GM19324 (cell line): ENCODE measurements around the gene SCN2A.

ENCODE experiments used
- ATAC-seq: cut with Tn5 transposase; IDR thresholded peaks from one replicate; pipeline ENCODE4 v1.9.1; 2021; ENCODE audit warnings: mild to moderate bottlenecking, moderate library complexity; ENCODE audit not compliant: unreplicated experiment, low FRiP score

SCN2A gene

DNA sequence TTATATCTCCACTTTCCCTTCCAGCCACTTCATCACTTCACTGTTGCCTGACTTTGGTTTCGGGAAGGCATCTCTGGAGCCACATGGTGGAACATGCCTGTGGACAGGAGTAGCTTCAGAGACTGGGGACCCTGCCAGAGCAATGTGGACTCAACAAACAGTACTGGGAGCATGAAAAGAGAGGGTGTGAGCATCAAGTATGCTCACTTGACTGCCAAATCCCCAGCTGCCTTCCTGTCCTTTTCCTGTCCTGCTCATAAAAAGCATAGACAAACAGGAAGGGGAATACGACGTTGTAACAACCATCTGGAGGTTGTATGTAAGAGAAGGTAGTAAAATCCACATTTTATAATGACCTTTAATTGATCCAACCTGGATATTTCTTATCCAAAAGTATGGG lies 169.0 kb downstream of the SCN2A start:
- ATAC-seq = no peak

DNA sequence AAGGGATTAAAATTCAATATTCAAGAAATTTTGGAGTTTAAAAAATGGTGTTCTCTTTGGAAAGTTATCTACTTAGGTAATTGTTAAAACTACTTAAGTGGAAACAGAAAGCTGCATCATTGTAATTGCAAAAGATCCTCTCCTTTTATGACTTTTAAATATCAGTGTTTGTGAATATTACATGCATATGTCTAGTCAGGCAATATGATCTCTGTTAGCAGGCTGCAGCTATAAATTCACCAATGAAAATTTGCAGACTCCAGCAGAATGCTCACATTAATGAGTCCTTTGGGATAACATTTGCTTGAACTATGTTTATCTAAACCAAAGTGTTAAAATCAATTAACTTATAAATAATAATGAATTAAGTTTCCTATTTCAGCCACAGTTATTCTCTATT lies 171.1 kb downstream of the SCN2A start:
- ATAC-seq = no peak

DNA sequence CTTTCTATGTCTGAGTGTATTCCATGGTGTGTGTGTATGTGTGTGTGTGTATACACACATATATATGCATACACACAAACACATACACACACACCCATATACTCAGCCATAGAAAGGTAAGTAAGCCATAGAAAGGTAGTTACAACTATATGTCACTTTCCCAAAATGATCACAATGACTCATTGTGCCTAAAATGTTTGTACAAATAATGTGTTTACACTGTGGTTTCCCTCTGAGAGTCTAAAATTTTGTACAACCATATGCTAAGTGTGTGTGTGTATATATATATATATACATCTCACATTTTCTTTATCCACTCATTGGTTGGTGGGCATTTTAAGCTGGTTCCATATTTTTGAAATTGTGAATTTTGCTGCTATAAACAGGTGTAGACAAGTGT lies 175.0 kb downstream of the SCN2A start:
- ATAC-seq = no peak

DNA sequence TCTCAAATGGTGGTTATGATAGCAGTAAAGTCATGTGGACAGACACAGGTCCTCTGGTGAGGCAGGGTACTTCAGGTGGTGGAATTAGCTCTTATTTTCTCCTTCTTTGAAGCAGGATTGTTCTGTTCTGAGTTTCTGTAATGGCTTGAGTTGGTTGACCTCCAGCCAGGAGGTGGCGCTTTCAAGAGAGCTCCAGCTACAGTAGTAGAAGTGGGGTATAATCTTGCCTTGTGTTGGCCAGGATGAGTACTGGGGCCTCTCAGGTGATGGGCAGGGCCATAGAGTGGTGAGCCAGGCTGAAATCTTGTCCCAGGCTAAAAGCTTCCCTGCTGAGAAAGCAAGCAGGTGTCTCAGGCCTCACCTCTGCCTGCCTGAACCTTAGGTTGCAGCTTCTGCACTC lies 177.8 kb downstream of the SCN2A start:
- no peak for ATAC-seq

DNA sequence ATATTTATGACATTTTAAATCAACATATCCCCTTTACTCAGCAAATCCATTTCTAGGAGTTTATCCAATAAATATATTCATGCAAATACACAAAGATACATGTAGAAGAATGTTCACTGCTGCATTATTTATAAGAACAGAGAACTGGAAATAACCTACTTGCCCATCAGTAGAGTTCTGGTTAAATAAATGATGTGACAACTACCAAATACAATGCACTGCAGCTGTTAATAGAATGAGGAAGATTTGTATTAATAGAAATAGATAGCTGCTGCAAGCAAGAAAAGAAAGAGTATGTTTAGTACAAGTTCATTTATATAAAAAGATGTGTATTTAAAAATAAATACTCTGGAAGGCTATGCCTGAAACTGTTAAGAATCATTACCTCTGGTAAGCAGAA lies 181.0 kb downstream of the SCN2A start:
- no peak for ATAC-seq

DNA sequence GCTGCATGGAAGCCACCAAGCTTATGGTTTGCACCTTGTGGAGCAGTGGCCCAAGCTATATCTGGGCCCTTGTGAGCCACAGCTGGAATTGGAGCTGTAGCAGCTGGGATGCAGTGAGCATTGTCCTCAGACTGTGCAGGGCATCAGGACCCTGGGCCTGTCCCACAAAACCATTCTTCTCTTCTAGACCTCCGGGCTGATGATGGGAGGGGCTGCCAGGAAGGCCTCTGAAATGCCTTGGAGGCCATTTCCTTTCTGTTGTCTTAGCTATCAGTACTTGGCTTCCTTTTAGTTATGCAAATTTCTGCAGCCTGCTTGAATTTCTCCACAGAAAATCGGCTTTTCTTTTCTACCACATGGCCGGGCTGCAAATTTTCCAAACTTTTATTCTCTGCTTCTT lies 183.9 kb downstream of the SCN2A start:
- no peak for ATAC-seq

DNA sequence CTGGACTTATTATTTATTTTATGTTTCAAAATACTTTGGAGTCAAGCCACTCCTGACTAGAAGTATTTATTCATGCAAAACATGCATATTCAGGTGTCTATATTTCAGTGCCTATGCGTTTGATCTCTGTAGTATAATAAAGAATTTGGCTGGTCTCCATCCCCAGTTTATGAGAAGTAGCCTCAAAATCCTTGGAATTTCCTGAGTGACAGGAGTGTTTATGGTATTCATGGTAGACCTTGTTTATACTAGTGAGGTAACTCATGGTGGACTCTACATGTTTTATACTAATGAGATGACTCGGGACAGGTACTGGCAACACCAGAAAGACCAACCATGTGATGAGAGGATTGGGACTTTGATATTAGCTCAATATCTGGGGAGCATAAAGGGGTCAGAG lies 186.3 kb downstream of the SCN2A start:
- no peak for ATAC-seq

DNA sequence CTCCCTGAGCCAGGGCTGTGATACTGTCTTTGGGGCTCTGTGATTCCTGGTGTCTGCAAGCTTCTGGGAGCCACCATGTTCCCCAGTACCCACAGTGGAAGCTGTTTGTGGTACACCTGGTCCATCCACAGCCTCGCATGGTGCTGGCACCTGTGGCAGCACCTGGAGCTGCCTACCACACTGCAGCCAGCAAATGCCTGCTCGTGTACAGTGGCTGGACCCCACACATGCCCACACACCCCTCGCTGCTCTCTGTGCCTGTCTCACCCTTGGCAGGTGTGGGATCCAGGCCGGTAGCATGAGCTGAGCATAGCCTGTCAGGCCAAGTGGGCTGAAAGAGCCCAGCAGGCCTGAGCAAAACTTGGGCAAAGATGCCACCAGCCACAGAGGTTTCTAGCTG lies 188.5 kb downstream of the SCN2A start:
- ATAC-seq = no peak

DNA sequence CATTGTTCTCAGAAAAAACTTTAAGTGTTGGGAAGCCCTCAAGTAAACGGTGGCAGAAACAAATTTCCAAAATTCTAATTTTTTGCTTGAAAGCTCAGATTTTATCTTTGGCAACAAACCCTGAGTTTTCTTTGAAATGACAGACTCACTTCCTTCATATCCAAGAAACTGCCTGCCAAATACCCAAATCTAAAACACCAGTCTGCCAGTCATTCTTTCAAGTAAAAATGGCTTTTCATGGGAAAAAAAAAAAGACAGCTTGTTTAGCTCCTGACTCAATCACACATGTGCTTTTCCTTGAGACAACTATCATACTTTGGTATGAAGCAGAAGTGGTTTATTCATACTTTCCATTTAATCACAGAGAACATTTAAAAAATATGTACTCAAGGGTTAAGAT lies 189.7 kb downstream of the SCN2A start:
- no peak for ATAC-seq

DNA sequence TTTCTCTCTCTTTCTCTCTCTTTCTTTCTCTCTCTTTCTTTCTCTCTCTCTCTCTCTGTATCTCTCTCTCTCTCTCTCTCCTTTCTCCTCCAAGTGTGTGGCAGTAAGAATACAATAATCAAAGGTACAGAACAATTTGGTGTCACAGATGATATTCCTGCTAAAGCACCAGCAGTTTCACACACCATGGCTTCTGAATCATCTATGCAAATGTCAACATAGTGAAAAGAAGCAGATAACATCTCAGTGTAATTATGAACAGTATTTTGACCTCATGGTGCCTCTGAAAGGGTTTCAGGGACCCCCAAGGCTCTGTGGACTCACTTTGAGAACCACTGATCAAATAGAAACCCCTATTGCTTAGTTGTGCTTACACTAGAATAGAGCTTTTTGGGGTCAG lies 191.8 kb downstream of the SCN2A start:
- no peak for ATAC-seq

DNA sequence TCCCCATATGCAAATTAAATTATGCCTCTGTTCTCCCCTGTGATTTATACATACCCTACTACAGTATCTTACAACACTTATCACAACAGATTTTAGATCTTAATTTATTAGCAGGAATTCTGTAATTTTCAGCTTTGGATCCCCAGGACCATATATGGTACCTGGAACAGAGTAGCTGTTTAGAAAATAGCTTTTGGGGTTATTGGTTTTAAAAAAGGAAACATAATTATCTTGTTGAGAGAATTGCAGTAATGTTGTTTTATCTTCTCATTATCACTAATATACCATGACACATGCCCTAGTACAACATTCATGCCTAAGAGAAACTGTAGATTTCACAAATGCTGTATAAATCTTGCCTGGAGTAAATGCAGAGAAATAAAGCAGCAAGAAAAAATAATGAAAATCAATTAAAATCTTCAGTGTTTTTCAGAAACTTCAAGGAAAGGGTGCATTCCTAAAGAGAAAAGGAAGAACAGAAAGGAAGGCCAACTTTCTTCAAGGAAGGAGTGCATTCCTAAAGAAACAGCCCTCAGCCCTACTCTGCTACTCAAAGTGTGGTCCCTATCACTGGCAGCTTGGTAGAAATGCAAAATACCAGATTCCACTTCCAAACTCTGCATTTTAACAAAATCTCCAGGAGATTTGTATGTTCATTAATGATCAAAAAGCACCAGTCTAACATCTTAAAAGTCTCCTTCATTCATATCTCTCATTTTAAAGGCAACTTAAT lies 193.2 kb downstream of the SCN2A start:
- ATAC-seq = no peak

DNA sequence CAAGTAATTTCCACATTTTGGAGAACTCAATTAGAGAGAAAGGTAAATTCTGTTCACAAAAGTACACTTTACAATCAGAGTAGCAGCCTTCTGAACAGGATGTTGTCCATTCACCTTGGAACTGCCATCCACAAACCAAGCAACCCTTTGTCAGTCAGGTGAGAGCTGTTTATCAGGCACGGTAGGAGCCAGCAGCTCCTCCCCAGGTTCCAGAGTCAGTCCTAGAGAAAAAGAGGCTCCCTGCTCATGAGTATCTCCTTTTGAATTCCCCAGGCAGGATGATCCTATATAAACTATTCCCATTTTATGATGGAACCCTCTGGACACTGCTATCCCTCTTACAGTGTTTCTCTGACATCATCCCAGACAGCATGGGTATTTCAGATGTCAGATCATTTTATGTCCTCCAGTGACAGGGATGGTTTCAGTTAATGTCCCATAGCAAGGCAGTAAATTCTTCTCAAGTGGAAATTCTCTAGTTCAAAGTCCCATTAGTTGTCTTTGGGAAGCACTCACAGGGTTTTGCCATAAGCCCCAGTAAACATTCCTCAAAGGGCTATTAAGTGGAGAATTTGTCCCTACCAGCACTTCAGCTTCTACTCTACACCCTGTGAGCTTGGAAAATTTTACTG lies 195.8 kb downstream of the SCN2A start:
- ATAC-seq = no peak

DNA sequence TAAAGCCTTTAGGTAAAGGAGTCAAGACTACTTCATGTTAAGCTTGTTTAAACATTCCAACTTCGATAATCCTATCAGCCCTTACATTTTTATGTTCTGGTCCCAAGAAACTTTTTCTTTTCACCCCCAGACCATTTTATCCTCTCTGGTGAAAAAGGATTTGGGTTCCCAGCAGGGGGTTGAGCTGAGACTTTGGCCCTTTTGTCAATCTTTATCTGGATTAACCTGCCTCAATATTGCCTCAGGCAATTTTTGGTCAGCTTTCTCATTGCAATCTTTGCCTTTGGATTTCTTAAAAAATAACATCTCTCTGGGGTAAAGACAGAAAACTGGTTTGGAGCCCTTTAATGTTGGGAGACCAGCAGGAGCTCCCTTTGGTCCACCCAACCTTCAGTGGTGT lies 196.4 kb downstream of the SCN2A start:
- no peak for ATAC-seq

DNA sequence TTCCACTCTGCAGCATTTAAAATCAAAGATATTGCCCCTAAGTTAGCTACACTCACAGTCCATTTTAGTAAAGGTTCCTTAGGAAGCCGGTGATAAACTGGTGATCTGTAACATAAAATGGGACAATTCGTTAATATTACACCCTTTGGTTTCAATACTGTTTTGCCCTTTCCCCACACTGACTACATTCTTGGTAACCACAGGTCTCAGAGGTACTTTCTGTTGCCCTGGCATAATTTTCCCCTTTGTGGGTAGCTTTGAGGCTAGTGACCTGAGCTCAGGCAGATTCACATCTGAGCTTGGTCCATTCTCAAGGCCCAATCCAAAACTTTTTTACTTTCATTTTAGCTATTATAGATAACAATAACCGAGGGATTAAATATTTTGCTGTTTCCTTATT lies 197.3 kb downstream of the SCN2A start:
- peak; percentile 62 for ATAC-seq

DNA sequence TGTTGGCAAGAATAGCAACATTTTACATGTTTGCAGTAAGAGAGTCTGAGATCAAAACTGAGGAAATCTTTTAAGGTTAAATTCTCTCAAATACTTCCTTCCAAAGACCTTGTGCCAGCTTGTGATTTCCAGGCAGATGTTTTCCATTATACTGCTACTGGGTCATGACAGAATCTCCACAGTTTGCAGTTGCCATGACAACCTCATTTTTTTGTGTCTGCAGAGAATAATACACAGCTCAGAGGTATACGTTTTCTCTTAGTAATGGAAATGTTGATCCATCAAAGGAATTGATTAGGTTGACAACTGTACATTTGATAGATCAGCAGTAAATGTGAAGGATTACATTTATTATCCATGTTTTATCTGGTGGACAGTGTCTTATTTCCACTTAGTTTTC lies 201.2 kb downstream of the SCN2A start:
- ATAC-seq = no peak
